IMR-90 (cell line): ENCODE measurements around the gene SDK1. TPM values are rescaled to one million over a fixed set of nuclear protein-coding genes. Genes with fewer than 3 reads are reported as not detected.

ENCODE experiments used
- ATAC-seq: fragments of 200-7000 bp; cut with Tn5 transposase; 2 replicates; pipeline ENCODE4 v1.9.1; 2020; ENCODE audit warnings: low read depth, mild to moderate bottlenecking, moderate library complexity
- BruUV-seq: library from RNA; stranded (reverse); fragments of 400-500 nt; replicated peaks from 2 replicates; lab custom pipeline; 2021; lab: Mats Ljungman, UMichigan
- CTCF ChIA-PET: fragments of 300-600 bp; formaldehyde crosslinking; extraction: SDS; loops from one replicate; lab custom pipeline; 2021; ENCODE audit warnings: antibody characterized with exemption; lab: Yijun Ruan, JAX
- POLR2A ChIA-PET: fragments of 300-600 bp; sonication (Branson Sonifier 250); formaldehyde crosslinking; loops from one replicate; lab custom pipeline; 2022; ENCODE audit warnings: antibody characterized with exemption; ENCODE audit not compliant: unreplicated experiment; lab: Charles Lee
- DNase-seq: peaks from one replicate; pipeline ENCODE4 v3.0.0; 2013
- H2AFZ ChIP-seq: replicated peaks from 2 replicates; pipeline ENCODE3; 2013; ENCODE audit warnings: low read length, mild to moderate bottlenecking; ENCODE audit not compliant: poor library complexity
- H2AK5ac ChIP-seq: 2 replicates; pipeline ENCODE4 v1.6.1; 2013; ENCODE audit warnings: low read depth, low read length, inconsistent platforms
- H2AK9ac ChIP-seq: replicated peaks from 2 replicates; pipeline ENCODE3; 2013; ENCODE audit warnings: mild to moderate bottlenecking, low read depth, low read length, moderate library complexity; ENCODE audit not compliant: poor library complexity
- H2BK120ac ChIP-seq: 2 replicates; pipeline ENCODE4 v1.6.1; 2013; ENCODE audit warnings: low read depth, low read length, inconsistent platforms
- H2BK15ac ChIP-seq: 3 replicates; pipeline ENCODE4 v1.6.1; 2013; ENCODE audit warnings: low read depth, low read length, inconsistent platforms
- H2BK20ac ChIP-seq: 2 replicates; pipeline ENCODE4 v1.6.1; 2013; ENCODE audit warnings: low read depth, mild to moderate bottlenecking, inconsistent platforms, low read length, moderate library complexity
- H2BK5ac ChIP-seq: 2 replicates; pipeline ENCODE4 v1.6.1; 2013; ENCODE audit warnings: mild to moderate bottlenecking, low read depth, low read length, inconsistent platforms; ENCODE audit not compliant: poor library complexity, severe bottlenecking
- H3K14ac ChIP-seq: replicated peaks from 2 replicates; pipeline ENCODE4 v1.6.1; 2013; ENCODE audit warnings: low read depth, low read length, inconsistent platforms
- H3K18ac ChIP-seq: 2 replicates; pipeline ENCODE4 v1.6.1; 2013; ENCODE audit warnings: low read depth, low read length, control low read depth
- H3K23ac ChIP-seq: 2 replicates; pipeline ENCODE4 v1.6.1; 2013; ENCODE audit warnings: low read depth, low read length, inconsistent platforms
- H3K27ac ChIP-seq: 2 replicates; pipeline ENCODE4 v1.5.1; 2013; ENCODE audit warnings: mild to moderate bottlenecking, control low read depth, low read length; ENCODE audit not compliant: insufficient read depth
- H3K27me3 ChIP-seq: 2 replicates; pipeline ENCODE4 v1.6.1; 2013; ENCODE audit warnings: low read length; ENCODE audit not compliant: control insufficient read depth, insufficient read depth
- H3K36me3 ChIP-seq: 2 replicates; pipeline ENCODE4 v1.6.1; 2013; ENCODE audit warnings: low read length, mixed read lengths; ENCODE audit not compliant: control insufficient read depth, insufficient read depth
- H3K4ac ChIP-seq: 2 replicates; pipeline ENCODE4 v1.6.1; 2013; ENCODE audit warnings: low read depth, low read length, inconsistent platforms
- H3K4me1 ChIP-seq: 2 replicates; pipeline ENCODE4 v1.6.1; 2013; ENCODE audit warnings: low read length, mixed read lengths; ENCODE audit not compliant: control insufficient read depth, insufficient read depth
- H3K4me2 ChIP-seq: 2 replicates; pipeline ENCODE4 v1.6.1; 2013; ENCODE audit warnings: low read depth, mild to moderate bottlenecking, control low read depth, low read length, moderate library complexity
- H3K4me3 ChIP-seq: 2 replicates; pipeline ENCODE4 v1.5.1; 2013; ENCODE audit warnings: low read depth, mild to moderate bottlenecking, control low read depth, low read length, moderate library complexity; ENCODE audit not compliant: insufficient read depth
- H3K56ac ChIP-seq: 2 replicates; pipeline ENCODE4 v1.6.1; 2013; ENCODE audit warnings: low read length, inconsistent platforms; ENCODE audit not compliant: insufficient read depth; ENCODE audit errors: extremely low read depth
- H3K79me1 ChIP-seq, 2 experiments: 2 replicates each; pipeline ENCODE4 v1.6.1; 2013; ENCODE audit warnings: low read length in 2 of 2, inconsistent platforms in 1 of 2, low read depth in 1 of 2
- H3K9ac ChIP-seq: 2 replicates; pipeline ENCODE4 v1.6.1; 2013; ENCODE audit warnings: low read depth, low read length, control low read depth
- H3K9me1 ChIP-seq: 2 replicates; pipeline ENCODE4 v1.6.1; 2013; ENCODE audit warnings: low read length, inconsistent platforms; ENCODE audit not compliant: insufficient read depth
- H3K9me3 ChIP-seq: 2 replicates; pipeline ENCODE4 v1.6.1; 2013; ENCODE audit warnings: low read length; ENCODE audit not compliant: control insufficient read depth, insufficient read depth
- H4K20me1 ChIP-seq: 2 replicates; pipeline ENCODE4 v1.6.1; 2013; ENCODE audit warnings: low read length, inconsistent platforms; ENCODE audit not compliant: insufficient read depth
- H4K5ac ChIP-seq: 2 replicates; pipeline ENCODE4 v1.6.1; 2013; ENCODE audit warnings: mild to moderate bottlenecking, low read depth, low read length, control low read depth
- H4K8ac ChIP-seq, 2 experiments: 2 replicates each; pipeline ENCODE4 v1.6.1; 2013; ENCODE audit warnings: low read depth in 2 of 2, low read length in 2 of 2, control low read depth in 1 of 2, inconsistent platforms in 1 of 2
- H4K91ac ChIP-seq: 2 replicates; pipeline ENCODE4 v1.6.1; 2013; ENCODE audit warnings: low read depth, low read length, inconsistent platforms; ENCODE audit not compliant: insufficient read depth
- BHLHE40 ChIP-seq: fragments of 150-350 bp; IDR thresholded peaks from 2 replicates; pipeline ENCODE4 v1.6.1; 2016; ENCODE audit warnings: mild to moderate bottlenecking, low read depth, low read length
- CEBPB ChIP-seq: IDR thresholded peaks from 2 replicates; pipeline ENCODE4 v1.6.1; 2012; ENCODE audit warnings: low read depth, low read length, improper control_type of control experiment
- CHD1 ChIP-seq: IDR thresholded peaks from 2 replicates; pipeline ENCODE4 v1.6.1; 2012; ENCODE audit warnings: low read depth, low read length, improper control_type of control experiment
- FOS ChIP-seq: fragments of 150-350 bp; IDR thresholded peaks from 2 replicates; pipeline ENCODE4 v1.6.1; 2016; ENCODE audit warnings: low read depth, low read length
- MAFK ChIP-seq: IDR thresholded peaks from 2 replicates; pipeline ENCODE4 v1.6.1; 2012; ENCODE audit warnings: low read depth, low read length, improper control_type of control experiment
- MAZ ChIP-seq: IDR thresholded peaks from 2 replicates; pipeline ENCODE4 v1.6.1; 2012; ENCODE audit warnings: low read depth, mild to moderate bottlenecking, low read length, improper control_type of control experiment, moderate library complexity, borderline replicate concordance
- MXI1 ChIP-seq: IDR thresholded peaks from 2 replicates; pipeline ENCODE4 v1.6.1; 2012; ENCODE audit warnings: low read depth, mild to moderate bottlenecking, low read length, moderate library complexity, borderline replicate concordance
- NFE2L2 ChIP-seq: fragments of 150-350 bp; IDR thresholded peaks from 2 replicates; pipeline ENCODE4 v1.6.1; 2016; ENCODE audit warnings: low read depth, mild to moderate bottlenecking, low read length
- RAD21 ChIP-seq: IDR thresholded peaks from 2 replicates; pipeline ENCODE4 v1.6.1; 2012; ENCODE audit warnings: low read length, improper control_type of control experiment
- RCOR1 ChIP-seq: IDR thresholded peaks from 2 replicates; pipeline ENCODE4 v1.6.1; 2012; ENCODE audit warnings: mild to moderate bottlenecking, low read length, improper control_type of control experiment; ENCODE audit not compliant: insufficient replicate concordance
- RFX5 ChIP-seq: IDR thresholded peaks from 2 replicates; pipeline ENCODE4 v1.8.0; 2012; ENCODE audit warnings: low read depth, mild to moderate bottlenecking, low read length, moderate library complexity
- SMC3 ChIP-seq: fragments of 150-350 bp; IDR thresholded peaks from 2 replicates; pipeline ENCODE4 v1.6.1; 2016; ENCODE audit warnings: low read depth, mild to moderate bottlenecking, antibody characterized with exemption, low read length, moderate library complexity
- WGBS, 2 experiments: methylation state at CpG; one replicate each; pipeline versions ENCODE4 v1.1.5 to v1.1.7; 2013; ENCODE audit warnings: missing lambda C conversion rate in 2 of 2; ENCODE audit not compliant: insufficient read length in 1 of 2; ENCODE audit errors: extremely low coverage in 2 of 2; 5-methylcytosine and 5-hydroxymethylcytosine counted together
- dilution Hi-C: fragments of 300-500 bp; cut with HindIII; formaldehyde crosslinking; loops from one replicate; pipeline ENCODE4 v1.14.3; 2018; ENCODE audit warnings: low sequenced_read_pairs; ENCODE audit not compliant: unreplicated experiment
- in situ Hi-C: fragments of 300-500 bp; cut with MboI; formaldehyde crosslinking; loops from 3 replicates; pipeline ENCODE4 v1.14.3; 2019; ENCODE audit warnings: low sequenced_read_pairs, inconsistent platforms, mixed read lengths
- intact Hi-C: fragments of 100-400 bp; cut with micrococcal nuclease; formaldehyde crosslinking; loops from 2 replicates; pipeline ENCODE4 v1.10.0; 2022
- polyA plus RNA-seq, 3 experiments: library from polyadenylated mRNA; depleted of rRNA; stranded (reverse); fragments of >200 nt; gene quantifications; 2 replicates each; pipeline ENCODE4 v1.2.3, GENCODE V29; 2012; ENCODE audit warnings: low replicate concordance in 1 of 3
- total RNA-seq: library from RNA; depleted of rRNA; stranded (reverse); fragments of >200 nt; gene quantifications from 2 replicates; pipeline ENCODE4 v1.2.3, GENCODE V29; 2012
- TF ChIP-seq, protein P1 (sequence below): fragments of 150-350 bp; IDR thresholded peaks from 2 replicates; pipeline ENCODE4 v1.6.1; 2016; ENCODE audit warnings: low read depth, mild to moderate bottlenecking, low read length, moderate library complexity, borderline replicate concordance
- TF ChIP-seq, protein P2 (sequence below): fragments of 150-350 bp; IDR thresholded peaks from 2 replicates; pipeline ENCODE4 v1.6.1; 2017; ENCODE audit warnings: mild to moderate bottlenecking, antibody characterized with exemption, low read length, low read depth
- TF ChIP-seq, protein P3 (sequence below): conservative IDR thresholded peaks from 2 replicates; pipeline ENCODE4 v1.5.1; 2012; ENCODE audit warnings: mild to moderate bottlenecking, low read depth, low read length, improper control_type of control experiment

SDK1 gene
- total and polyA plus RNA-seq, 2 of the 4 experiments (the other 2 are of a cell fraction), result 1.5 to 1.6 TPM

DNA sequence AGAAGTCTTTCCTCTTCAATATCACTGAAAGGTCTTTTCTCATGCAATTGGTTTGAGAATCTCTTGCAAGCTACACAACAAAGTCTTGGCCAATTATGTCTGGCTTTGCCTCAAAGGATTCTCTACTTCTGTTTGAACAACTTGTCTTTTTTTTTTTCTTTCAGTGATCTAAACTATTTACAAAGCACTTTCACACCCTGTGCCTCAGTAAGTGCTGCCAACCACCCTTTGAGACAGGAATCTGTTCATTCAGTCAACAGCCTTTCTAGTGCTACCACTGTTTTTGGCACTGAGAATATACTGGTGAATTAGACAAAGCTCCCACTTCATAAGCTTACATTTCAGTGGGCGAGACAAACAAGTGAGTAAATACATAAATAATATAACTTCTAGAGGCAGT lies 26.9 kb upstream of the SDK1 start:
- Histone ChIP-seq H3K9ac (no peak overlapping the region), H3K27me3 (no peaks in the 10 kb centered on the region; the same call in 1 of the 2 replicates), H3K9me1 (no peaks in the 10 kb centered on the region), H2BK20ac (no peak overlapping the region), H2AFZ (no peak overlapping the region), H3K4me1 (peaks cover 3% of the 10 kb centered on the region; the same call in 1 of the 2 replicates), H2BK15ac (no peak overlapping the region), H4K91ac (no peak overlapping the region), H4K20me1 (no peaks in the 10 kb centered on the region), H3K23ac (no peak overlapping the region), H2BK5ac (no peak overlapping the region), H2AK5ac (no peak overlapping the region), H2AK9ac (no peak overlapping the region), H3K4me2 (no peak overlapping the region), H3K14ac (no peak overlapping the region), H3K36me3 (no peaks in the 10 kb centered on the region), H4K5ac (no peak overlapping the region), H2BK120ac (no peak overlapping the region), H3K9me3 (no peaks in the 10 kb centered on the region), H4K8ac (no peak overlapping the region), H3K79me1 (no peaks in the 10 kb centered on the region), H3K18ac (no peak overlapping the region), H3K4ac (no peak overlapping the region), H3K4me3 (no peak overlapping the region), H3K27ac (no peak overlapping the region), H3K56ac (no peak overlapping the region)
- no TSS peak for BruUV-seq
- no CpG with 5 or more reads among the region's 1 CpG for WGBS, 2 experiments
- ChIA-PET POLR2A (no interaction called here), CTCF (no interaction called here)
- DNase-seq (no peak), ATAC-seq (no peak)
- intact Hi-C loops, result no loop called here
- TF ChIP-seq FOS (no peak), RFX5 (no peak), MAFK (no peak), MAZ (no peak), SMC3 (no peak), MXI1 (no peak), CEBPB (no peak), CHD1 (no peak), RAD21 (no peak), RCOR1 (no peak), NFE2L2 (no peak), BHLHE40 (no peak)
- TF ChIP-seq, protein P1, sequence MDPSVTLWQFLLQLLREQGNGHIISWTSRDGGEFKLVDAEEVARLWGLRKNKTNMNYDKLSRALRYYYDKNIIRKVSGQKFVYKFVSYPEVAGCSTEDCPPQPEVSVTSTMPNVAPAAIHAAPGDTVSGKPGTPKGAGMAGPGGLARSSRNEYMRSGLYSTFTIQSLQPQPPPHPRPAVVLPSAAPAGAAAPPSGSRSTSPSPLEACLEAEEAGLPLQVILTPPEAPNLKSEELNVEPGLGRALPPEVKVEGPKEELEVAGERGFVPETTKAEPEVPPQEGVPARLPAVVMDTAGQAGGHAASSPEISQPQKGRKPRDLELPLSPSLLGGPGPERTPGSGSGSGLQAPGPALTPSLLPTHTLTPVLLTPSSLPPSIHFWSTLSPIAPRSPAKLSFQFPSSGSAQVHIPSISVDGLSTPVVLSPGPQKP, result no peak
- TF ChIP-seq, protein P2, sequence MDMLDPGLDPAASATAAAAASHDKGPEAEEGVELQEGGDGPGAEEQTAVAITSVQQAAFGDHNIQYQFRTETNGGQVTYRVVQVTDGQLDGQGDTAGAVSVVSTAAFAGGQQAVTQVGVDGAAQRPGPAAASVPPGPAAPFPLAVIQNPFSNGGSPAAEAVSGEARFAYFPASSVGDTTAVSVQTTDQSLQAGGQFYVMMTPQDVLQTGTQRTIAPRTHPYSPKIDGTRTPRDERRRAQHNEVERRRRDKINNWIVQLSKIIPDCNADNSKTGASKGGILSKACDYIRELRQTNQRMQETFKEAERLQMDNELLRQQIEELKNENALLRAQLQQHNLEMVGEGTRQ, result no peak
- TF ChIP-seq, protein P3, sequence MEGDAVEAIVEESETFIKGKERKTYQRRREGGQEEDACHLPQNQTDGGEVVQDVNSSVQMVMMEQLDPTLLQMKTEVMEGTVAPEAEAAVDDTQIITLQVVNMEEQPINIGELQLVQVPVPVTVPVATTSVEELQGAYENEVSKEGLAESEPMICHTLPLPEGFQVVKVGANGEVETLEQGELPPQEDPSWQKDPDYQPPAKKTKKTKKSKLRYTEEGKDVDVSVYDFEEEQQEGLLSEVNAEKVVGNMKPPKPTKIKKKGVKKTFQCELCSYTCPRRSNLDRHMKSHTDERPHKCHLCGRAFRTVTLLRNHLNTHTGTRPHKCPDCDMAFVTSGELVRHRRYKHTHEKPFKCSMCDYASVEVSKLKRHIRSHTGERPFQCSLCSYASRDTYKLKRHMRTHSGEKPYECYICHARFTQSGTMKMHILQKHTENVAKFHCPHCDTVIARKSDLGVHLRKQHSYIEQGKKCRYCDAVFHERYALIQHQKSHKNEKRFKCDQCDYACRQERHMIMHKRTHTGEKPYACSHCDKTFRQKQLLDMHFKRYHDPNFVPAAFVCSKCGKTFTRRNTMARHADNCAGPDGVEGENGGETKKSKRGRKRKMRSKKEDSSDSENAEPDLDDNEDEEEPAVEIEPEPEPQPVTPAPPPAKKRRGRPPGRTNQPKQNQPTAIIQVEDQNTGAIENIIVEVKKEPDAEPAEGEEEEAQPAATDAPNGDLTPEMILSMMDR, result no peak
- in situ Hi-C loops, result no loop called here
- dilution Hi-C loops, result no loop called here
